ENCODE results near the gene EVPL.

EVPL gene

DNA sequence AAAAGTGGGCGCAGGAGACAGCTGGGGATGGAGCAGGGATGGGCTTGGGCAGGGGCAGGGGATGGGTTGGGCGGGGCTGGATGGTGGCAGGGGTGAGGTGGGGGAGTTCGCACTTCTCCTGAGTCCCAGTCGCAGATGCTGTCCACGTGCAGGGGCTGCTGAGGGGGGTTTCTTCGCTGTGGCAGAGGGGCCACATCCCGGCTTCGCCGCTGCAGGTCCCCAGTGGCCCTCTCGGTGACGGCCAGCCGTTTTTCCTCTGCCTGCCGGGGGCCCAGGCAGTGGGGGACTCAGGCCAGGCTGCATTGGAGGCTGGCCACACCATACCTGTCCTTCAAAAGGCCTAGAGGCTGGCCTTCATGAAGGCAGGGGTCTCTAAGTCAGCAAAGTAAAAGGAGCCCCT is 8.3 kb downstream of the EVPL start:
- no peak for DNase-seq (ENCODE audit: low read depth in 2 of 2, low spot score in 1 of 2)

DNA sequence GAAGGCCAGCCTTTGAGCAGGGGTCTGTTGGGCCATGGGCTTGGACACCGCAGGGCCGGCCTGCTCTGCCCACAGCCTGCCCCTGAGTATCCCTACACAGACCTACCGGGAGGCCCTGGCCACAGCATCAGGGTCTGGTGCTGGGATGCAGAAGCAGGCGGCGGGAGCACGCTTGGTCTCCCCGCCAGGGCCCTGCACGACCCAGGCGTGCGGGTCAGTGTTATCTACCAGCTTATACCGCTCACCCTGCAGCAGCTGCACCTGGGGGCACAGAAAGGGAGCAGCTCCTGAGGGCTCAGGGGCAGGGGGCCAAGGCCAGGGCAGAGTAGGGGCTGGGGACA is 8.8 kb downstream of the EVPL start:
- DNase-seq (ENCODE audit: low read depth in 2 of 2, low spot score in 1 of 2): no peak

DNA sequence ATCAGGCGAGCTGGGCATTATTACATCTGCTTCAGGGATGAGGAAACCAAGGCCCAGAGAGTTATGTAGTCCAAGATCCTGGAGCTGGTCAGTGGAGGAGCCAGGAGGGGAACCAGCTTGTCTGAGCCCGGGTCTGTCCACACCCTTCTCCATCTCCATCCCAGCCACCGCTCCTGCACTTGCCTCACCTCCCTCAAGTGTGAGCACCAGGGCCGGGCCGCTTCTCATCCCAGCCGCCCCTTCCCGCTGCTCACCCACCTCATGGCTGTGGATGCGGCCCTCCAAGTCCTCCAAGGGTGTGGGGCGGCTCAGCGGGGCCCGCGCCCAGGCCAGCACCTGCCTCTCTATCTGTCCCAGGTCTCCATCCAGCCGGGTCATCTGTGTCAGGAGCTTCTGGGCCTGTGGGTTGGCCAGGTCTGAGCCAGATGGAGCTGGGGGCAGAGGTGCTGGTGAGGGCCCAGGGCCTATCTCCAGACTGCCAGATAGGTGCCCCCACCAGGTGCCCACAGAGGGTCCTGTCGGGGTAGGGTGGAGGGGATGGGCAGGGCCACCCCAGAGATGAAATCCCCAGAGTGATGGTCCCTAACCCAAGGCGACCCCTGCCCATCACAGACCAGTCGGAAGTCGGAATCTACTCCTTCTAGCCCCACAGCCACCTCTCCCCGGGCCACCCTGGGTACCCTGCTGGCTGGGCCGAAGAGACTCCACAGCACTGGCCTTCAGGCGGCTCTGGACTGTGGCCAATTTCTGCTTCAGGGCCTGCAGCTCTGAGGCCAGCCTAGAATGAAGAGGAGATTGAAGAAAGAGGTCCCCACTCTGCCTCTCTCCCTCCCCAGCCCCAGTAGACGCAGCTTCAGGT is 9.4 kb downstream of the EVPL start:
- no peak for DNase-seq (ENCODE audit: low read depth in 2 of 2, low spot score in 1 of 2)

DNA sequence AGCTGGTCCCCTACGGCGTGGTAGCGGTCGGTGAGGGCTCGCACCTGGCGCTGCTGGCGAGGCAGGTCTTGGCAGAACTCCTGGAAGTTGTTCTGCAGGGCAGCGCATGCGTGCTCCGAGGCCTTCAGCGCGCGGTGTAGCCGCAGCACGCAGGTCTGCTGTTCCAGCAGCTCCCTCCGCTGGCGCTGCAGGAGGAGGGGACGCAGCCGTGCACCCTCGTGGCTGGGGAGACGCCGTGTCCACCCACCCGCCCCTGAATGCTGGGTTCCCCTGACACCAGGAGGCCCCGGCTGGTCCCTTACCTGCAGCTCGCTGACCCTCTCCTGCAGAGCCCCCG is 12.2 kb downstream of the EVPL start:
- DNase-seq (ENCODE audit: low read depth in 2 of 2, low spot score in 1 of 2): no peak

DNA sequence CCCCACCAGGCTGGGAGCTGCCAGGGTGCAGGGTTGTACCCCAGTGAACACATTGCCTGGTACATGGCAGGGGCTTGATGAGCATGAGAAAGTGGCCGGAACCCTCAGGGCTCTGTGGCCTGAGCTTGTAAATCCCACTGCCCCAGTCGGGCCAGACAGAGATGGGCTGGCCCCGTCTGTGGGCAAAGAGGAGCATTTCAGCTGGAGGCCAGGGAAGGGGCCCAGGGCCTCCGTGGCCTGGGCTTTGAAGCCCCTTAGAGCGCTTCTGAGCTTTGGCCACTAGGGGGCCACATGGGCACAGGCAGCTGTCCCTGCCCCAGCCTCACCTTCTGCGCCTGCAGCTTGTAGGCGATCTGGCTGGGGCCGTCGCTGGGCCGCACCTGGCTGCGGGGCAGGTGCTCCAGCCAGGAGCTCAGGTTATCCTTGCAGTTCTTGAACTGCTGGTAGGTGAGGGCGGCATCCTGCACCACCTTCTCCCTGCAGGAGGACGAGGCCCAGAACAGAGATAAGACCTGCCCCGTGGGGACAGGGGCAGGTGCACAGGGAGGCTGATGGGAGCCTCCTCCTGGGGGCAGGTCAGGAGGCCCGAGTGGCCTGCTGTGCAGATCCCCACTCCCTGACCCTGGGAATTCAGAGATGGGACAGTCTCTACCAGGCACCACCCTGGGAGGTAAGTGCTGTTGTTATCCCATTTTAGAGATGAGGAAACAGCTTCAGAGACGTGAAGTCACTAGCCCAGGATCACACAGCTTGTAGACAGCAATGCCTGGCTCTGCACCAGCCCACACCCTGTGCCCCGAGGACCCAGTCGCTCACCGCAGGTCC is 12.8 kb downstream of the EVPL start:
- DNase-seq (ENCODE audit: low read depth in 2 of 2, low spot score in 1 of 2): peak; percentile 50 to 51

DNA sequence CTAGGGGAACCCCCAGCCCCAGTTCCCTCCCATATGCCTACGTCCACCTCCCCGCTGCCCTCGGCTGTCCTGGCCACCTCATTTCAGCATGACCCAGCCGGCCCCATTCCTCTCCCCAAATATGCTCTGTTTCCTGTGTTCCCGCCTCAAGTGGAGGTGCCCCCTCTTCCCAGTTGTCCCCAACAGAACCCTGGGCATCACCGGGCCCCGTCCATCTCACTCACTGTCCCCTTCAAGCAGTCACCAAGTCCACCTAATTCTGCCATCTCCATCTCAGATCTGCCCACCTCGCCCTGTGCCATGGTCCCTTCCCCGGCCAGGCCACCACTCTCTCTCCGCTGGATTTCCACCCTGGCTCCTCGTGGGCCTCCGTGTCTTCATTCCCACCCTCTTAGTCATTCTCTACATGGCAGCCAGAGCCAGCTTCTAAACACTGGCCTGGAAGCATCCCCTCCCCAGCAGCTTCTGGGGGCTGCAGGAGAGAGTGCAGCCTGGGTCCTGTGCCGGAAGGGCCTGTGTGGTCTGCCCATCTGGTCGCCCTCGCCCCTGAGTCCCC is 13.7 kb downstream of the EVPL start:
- no peak for DNase-seq (ENCODE audit: low read depth in 2 of 2, low spot score in 1 of 2)

DNA sequence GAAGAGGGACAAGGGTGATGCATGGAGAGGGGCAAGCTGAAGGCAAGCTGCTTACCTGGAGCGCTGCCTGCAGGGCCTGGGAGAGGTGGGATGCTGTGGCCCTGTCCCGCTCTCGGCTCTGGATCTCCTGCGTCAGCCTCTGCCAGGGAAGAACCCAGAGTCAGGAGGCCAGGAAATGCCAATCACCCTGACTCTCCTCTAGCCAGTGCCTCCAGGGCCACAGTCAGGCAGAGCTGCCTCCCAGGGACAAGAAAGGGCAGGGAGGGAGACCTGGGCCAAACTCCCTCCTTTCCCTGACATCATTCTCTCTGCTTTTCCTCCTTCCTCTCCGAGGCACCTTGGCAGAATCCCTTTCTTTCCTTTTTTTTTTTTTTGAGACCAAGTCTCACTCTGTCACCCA is 15.2 kb downstream of the EVPL start:
- no peak for DNase-seq (ENCODE audit: low read depth in 2 of 2, low spot score in 1 of 2)

DNA sequence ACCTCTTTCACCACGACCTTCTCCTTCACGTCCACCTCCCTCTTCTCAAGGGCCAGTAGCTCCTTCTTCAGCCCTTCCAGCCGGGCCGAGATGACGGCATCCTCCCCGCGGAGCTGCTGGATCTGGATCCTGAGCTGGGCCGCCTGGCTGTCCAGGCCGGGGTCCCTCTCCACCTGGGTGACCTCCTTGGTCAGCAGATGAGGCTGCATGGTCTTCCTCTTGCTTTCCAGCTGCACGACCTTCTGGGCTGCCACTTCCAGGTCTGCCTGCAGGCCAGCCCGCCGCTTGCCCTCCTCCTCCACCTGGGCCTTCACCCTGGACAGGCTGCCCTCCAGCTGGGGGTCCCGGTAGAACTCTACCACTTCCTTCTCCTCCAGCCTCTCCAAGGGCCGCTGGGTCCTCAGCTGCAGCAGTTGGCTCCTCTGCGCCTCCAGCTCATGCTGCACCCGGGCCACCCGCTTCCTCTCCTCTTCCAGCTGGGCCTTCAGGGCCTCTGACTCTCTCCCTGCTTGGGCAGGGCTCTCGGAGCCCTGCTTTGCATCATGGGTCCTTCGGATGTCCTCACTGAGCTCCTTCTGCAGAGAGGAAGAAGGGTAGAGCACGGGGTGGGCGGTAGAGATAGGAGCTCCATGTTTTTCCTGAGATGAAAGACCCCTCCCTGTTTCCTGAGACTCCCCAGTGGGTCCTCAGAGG is 17.0 kb downstream of the EVPL start:
- DNase-seq (ENCODE audit: low read depth in 2 of 2, low spot score in 1 of 2): no peak

DNA sequence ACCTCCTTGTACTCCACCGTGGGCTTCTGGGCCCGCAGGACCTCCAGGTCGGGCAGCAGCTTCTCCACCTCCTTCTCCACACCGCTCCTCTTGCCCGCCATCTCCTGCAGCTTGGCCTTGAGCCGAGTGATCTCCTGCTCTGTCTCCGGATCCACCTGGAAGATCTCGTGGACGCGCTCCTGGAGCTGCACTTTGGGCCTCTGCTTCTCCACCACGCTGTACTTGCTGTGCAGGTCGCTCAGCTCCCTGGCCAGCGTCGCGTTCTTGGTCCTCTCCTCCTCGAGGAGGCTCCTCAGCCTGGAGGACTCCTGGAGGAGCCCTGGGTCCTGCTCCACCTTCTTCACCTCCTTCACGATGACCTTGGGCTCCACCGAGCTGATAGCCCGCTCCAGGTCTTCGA is 17.7 kb downstream of the EVPL start:
- DNase-seq (ENCODE audit: low read depth in 2 of 2, low spot score in 1 of 2): no peak

DNA sequence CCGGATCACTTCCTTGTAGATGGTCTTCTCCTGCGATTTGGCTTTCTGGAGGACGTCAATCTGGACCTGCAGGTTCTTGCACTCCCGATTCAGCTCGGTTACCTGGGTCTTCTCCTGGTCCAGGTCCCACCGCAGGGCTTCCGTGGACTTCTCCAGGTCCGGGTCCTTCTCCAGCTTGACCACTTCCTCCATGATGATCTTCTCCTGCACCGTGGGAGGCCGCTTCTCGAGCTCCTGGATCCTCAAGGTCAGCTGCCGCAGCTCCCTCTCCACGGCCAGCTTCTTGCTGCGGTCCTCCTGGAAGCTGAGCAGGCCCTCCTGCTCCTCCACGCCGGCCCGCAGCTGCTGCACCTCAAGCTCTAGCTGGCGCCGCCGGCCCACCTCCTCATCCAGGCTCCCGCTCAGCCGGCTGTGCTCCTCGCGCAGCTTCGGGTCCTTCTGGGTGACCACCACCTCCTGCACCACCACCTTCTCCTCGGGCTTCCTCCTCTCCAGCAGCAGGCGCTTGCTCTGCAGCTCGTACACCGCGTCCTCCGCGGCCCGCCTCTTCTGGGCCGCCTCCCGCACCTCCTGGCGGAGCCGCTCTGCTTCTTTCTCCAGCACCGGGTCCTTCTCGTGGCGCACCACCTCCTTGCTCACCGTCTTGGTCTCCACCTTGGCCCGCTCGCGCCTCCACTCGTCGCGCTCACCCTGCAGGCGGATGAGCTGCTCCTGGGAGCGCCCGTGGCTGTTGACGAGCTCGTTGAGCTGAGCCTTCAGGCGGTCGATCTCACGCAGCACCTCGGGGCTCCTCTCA is 18.3 kb downstream of the EVPL start:
- no peak for DNase-seq (ENCODE audit: low read depth in 2 of 2, low spot score in 1 of 2)

DNA sequence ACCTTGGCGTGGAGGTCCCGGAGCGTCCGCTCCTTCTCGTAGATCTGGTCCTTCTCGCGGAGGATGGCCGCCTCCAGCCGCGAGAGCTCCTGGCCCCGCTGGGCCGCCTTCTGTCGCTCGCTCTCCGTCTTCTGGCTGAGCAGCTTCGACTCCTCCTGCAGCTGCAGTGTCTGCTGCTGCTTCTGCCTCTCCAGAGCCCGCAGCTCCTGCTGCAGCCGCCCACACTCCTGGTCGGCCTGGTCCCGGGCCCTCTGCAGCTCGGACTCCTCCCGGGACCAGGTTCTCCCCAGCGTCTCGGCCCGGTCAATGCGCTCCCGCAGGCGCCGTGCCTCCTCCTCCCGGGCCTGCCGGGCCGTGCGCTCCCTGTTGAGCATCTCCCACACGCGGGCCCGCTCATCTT is 18.9 kb downstream of the EVPL start:
- DNase-seq (ENCODE audit: low read depth in 2 of 2, low spot score in 1 of 2): no peak

DNA sequence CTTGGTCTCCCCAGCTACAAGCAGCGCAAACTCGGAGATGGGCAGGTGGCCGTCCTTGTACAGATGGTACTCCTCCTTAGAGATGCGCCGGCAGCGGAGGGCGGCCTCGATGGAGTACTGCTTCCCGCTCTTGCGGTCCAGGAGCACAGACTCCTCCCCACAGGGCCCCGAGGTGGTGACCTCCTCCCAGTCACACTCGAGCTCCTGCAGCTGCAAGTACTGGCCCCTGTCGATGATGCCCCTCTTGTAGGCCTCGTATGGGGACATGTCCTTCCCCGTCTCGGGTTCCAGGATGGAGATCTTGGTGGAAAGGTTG is 19.3 kb downstream of the EVPL start:
- no peak for DNase-seq (ENCODE audit: low read depth in 2 of 2, low spot score in 1 of 2)

DNA sequence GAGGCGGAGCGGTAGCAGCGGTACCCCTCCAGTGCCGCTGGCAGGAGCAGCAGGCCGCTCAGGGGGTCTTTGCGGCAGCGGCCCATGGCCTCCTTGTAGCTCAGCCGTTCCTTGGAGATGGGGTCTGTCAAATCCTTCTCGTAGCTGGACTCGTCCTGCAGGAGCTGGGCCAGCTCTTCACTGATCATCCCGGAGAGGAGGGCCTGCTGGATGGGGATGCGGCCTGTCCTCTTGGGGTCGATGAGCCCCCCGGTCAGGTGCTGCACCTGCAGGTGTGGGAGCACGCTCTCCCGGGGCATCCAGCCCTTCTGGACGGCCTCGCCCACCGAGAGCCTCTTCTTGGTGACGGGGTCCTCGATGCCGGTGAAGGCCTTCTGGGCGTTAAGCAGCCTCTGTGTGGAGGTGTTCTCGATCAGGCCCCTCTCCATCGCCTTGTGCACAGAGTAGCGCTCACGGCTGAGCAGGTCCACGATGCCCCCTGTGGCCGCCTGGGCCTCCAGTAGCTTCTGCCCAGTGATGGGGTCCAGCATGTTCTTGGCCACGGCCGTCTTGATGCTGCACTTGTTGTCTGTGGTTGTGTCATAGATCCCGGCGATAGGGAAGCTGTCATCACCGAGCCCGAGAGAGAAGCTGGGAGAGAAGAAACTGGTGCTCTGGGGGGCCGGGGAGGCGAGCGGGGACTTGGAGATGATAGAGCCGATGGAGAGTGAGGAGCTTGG is 19.8 kb downstream of the EVPL start:
- DNase-seq (ENCODE audit: low read depth in 2 of 2, low spot score in 1 of 2): no peak

DNA sequence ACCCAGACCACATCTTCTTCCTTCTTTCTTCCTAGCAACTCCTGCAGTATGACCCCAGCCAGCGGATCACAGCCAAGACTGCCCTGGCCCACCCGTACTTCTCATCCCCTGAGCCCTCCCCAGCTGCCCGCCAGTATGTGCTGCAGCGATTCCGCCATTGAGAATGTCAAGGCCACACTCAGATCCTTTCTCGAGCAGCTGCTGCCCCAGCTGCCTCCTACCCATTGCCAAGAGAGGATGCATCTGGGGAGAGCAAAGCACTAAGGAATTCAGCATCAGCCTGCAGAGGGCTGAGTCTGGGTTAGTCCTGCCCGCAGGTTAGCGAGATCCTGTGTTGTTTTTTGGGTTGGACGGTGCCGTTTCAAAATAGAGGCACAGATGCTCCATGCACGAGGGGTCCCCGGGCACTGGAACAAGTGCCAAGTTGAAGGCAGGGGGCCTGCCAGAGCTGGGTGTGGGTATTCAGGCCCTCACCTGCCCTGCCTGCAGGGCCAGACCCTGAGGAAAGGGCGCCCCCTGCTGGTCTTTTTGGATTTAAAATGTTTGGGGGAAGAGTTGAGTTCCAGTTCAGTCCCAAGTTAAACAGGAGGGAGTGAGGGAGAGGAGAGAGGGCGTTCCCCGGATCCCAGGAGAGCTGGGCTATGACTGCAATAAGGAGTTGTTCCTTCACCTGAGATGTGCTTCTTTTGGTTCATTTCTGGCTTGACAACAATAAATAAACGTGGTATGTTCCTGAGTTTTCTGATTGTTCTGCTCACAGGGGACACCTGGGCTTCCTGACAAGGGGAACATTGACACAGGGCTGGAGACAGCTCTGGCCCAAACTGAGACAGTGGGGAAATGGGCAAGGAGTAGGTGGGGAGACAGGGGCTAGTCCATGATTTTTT is 21.6 kb downstream of the EVPL start:
- DNase-seq (ENCODE audit: low read depth in 2 of 2, low spot score in 1 of 2): peak; percentile 72 to 76

DNA sequence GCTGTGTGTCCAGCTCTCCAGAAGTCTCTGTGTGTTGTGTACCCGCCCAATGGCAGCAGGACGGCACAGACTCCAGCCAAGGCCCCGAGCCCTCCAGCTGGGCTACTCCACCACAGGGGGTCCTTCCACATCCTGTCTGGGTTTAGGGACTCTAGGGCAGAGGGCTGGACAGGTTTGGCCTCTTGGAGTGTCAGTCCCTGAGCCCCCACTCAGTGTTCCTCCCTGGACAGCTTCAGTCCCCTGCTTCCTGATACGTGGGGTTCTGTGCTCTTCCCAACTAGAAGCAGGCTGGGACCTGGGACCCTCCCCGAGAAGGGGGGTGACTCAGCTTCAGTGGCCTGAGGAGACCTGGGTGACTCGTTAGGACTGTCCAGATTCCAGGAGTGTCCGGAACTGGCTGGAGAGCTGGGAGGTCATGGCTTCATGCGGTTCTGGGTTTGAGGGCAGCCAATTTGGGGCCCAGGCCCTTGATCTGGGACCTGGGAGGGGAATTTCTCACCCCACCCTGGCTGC is 22.3 kb downstream of the EVPL start:
- no peak for DNase-seq (ENCODE audit: low read depth in 2 of 2, low spot score in 1 of 2)

DNA sequence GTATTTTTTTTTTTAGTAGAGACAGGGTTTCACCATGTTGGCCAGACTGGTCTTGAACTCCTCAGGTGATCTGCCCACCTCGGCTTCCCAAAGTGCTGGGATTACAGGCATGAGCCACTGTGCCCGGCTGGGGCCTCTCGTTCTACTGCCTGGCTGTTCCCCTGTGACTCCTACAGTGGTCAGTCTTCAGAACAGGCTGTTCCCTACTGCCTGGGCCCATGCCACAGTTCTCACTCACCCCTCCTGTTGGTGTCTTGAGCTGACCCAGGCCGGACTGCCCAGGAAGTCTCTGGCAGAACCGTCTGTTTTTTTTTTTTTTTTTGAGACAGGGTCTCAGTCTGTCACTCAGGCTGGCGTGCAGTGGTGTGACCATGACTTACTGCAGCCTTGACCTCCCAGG is 23.2 kb downstream of the EVPL start:
- no peak for DNase-seq (ENCODE audit: low read depth in 2 of 2, low spot score in 1 of 2)

DNA sequence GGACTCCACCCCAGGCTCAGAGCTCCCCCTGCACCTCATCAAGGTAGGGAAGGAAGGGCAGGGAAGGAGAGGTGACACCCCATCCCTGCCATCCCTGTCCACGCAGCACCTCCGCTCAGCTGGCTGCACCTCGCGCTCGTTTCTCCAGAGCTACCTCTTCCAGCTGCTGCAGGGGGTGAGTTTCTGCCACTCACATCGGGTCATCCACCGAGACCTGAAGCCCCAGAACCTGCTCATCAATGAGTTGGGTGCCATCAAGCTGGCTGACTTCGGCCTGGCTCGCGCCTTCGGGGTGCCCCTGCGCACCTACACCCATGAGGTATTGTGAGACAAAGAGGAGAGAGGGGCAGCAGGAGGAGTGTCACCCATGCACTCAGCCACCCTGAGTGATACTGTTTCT is 25.0 kb downstream of the EVPL start:
- no peak for DNase-seq (ENCODE audit: low read depth in 2 of 2, low spot score in 1 of 2)

DNA sequence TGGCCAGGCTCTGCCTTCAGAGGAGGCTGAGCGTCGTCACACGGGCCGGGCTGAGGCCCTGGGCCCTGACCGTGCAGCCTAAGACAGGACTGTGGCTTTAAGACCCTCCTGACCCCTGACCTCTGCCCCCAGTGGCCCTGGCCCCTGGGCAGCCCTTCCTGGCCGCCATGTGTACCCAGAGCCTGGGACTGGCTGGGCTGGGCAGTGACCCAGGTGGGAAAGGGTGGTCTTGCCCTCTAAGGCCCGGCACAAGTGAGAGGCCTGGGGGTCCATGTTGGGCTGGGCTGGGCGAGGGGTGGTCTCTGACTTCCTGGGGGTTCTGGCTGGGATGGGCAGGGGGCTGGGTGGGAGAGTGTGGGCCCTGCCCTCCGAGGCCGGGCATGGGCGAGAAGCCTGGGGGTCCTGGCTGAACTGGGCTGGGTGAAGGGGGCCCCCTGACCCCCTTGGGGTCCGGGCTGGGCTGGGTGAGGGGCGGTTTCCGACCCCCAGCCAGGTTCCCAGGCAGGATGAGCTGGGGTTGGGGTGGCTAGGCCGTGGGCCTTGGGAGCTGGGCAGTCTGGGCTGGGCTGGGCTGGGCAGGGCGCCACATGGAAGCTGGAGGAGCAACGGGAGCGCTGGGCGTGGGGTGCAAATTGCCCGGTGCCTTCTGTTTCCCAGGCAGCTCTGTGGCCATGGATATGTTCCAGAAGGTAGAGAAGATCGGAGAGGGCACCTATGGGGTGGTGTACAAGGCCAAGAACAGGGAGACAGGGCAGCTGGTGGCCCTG is 26.2 kb downstream of the EVPL start, which contains the start of gene CDK3:
TSS of gene CDK3 (plus strand) at position 101 of the 767 bp plus-strand sequence. CDS start at position 672, 571 bp downstream.
- DNase-seq (ENCODE audit: low read depth in 2 of 2, low spot score in 1 of 2): no peak

Measured in stimulated activated CD8-positive, alpha-beta memory T cell treated with anti-CD3 and anti-CD28 coated beads, Interleukin-4, amount 100 ng/mL, for 1 hour (primary cell).